ENCODE results near the gene MPRIP. TPM values are rescaled to one million over a fixed set of nuclear protein-coding genes. Genes with fewer than 3 reads are reported as not detected.

MPRIP gene
- total and polyA plus RNA-seq, 2 donors (not counting 3 experiments of a cell fraction or from before 2014, with no cell fraction given): 94.6 to 246 TPM

GRCh38 chr17:17143501-17143900, 101.2 kb downstream of the MPRIP start:
- Histone ChIP-seq H3K4me2 (ENCODE audit: insufficient read depth, low read length) (no peak overlapping the region), H3K9me3 (replicated peaks; ENCODE audit: control insufficient read depth, insufficient read depth, low read length) (no peaks in the 10 kb centered on the region), H3K9ac (replicated peaks; ENCODE audit: extremely low read depth, insufficient read depth, low read length) (no peak overlapping the region), H2AFZ (ENCODE audit: low read depth, low read length) (no peak overlapping the region), H3K4me1 (ENCODE audit: control insufficient read depth, extremely low read depth, insufficient read depth, low read length) (peaks cover 12% of the 10 kb centered on the region), H3K36me3 (ENCODE audit: control insufficient read depth in 2 of 2, extremely low read depth in 1 of 2, insufficient read depth in 2 of 2, low read length in 2 of 2) (peaks cover 7 to 52% of the 10 kb centered on the region in 2 experiments), H3K79me2 (ENCODE audit: control insufficient read depth, insufficient read depth, low read length) (no peaks in the 10 kb centered on the region), H3K9me1 (replicated peaks; ENCODE audit: control insufficient read depth, extremely low read depth, insufficient read depth, low read length) (no peaks in the 10 kb centered on the region), H3K4me3 (replicated peaks in 1 of 3; ENCODE audit: insufficient read depth in 1 of 3, low read depth in 1 of 3, low read length in 3 of 3) (no peak overlapping the region), H4K20me1 (replicated peaks; ENCODE audit: control insufficient read depth, extremely low read depth, insufficient read depth, low read length) (no peaks in the 10 kb centered on the region), H3K27me3 (ENCODE audit: control insufficient read depth in 2 of 2, insufficient read depth in 2 of 2, low read length in 2 of 2) (no peaks in the 10 kb centered on the region), H3K27ac (ENCODE audit: insufficient read depth, low read depth, low read length) (no peak overlapping the region)
- no peak for FAIRE-seq
- CTCF ChIA-PET: interaction anchor here (0.8 to 3.4 kb wide), 2 partner anchors 9 to 11 kb away, joined by 3 to 40 read pairs; no protein-coding TSS in a partner anchor
- BruUV-seq (replicated peaks): no TSS peak
- dilution Hi-C loops (cut with MboI; ENCODE audit: extremely low pct_ligation_motif_present, low sequenced_read_pairs) (no loop called here), intact Hi-C loops (cut with micrococcal nuclease) (loop anchor here (2.0 kb wide), 1 partner anchor 93 kb away; the partner anchor contains the start of gene FLCN)
- POLR2A ChIA-PET: no interaction called here
- DNase-seq (ENCODE audit: low read depth, low spot score): no peak
- TF ChIP-seq JUN (IDR thresholded peaks at IDR 0.05; ENCODE audit: borderline replicate concordance, insufficient read depth, insufficient read length, low read depth) (no peak), GATA2 (IDR thresholded peaks at IDR 0.05; ENCODE audit: insufficient read depth, insufficient read length, low read depth, low read length) (no peak), POLR2A (IDR thresholded peaks at IDR 0.05; ENCODE audit: low read depth, low read length) (no peak), MAX (IDR thresholded peaks at IDR 0.05; ENCODE audit: insufficient read depth, insufficient read length) (no peak), POLR2AphosphoS5 (IDR thresholded peaks at IDR 0.05; ENCODE audit: insufficient read depth, low read depth, low read length) (no peak), EZH2 (IDR thresholded peaks at IDR 0.05; ENCODE audit: borderline replicate concordance, low read depth, low read length, severe bottlenecking) (no peak), MYC (IDR thresholded peaks at IDR 0.05; ENCODE audit: low read depth, low read length) (no peak), CTCF (IDR thresholded peaks at IDR 0.05; ENCODE audit: extremely low read depth in 1 of 2, insufficient read depth in 1 of 2, low read depth in 1 of 2, low read length in 2 of 2) (no peak), FOS (IDR thresholded peaks at IDR 0.05; ENCODE audit: borderline replicate concordance, insufficient read depth, low read length) (no peak)

All from endothelial cell of umbilical vein (primary cell).